GM21360 (cell line): Measurements from ENCODE around the gene RSAD1.
"Not testable (repeated sequence)": the region's sequence is repeated elsewhere in the genome, so short reads cannot be mapped to it uniquely, and the experiment has no call there.

ENCODE experiments used
- ATAC-seq: cut with Tn5 transposase; IDR thresholded peaks from one replicate; pipeline ENCODE4 v1.9.1; 2021; ENCODE audit warnings: mild to moderate bottlenecking, moderate library complexity; ENCODE audit not compliant: unreplicated experiment

The RSAD1 gene

DNA sequence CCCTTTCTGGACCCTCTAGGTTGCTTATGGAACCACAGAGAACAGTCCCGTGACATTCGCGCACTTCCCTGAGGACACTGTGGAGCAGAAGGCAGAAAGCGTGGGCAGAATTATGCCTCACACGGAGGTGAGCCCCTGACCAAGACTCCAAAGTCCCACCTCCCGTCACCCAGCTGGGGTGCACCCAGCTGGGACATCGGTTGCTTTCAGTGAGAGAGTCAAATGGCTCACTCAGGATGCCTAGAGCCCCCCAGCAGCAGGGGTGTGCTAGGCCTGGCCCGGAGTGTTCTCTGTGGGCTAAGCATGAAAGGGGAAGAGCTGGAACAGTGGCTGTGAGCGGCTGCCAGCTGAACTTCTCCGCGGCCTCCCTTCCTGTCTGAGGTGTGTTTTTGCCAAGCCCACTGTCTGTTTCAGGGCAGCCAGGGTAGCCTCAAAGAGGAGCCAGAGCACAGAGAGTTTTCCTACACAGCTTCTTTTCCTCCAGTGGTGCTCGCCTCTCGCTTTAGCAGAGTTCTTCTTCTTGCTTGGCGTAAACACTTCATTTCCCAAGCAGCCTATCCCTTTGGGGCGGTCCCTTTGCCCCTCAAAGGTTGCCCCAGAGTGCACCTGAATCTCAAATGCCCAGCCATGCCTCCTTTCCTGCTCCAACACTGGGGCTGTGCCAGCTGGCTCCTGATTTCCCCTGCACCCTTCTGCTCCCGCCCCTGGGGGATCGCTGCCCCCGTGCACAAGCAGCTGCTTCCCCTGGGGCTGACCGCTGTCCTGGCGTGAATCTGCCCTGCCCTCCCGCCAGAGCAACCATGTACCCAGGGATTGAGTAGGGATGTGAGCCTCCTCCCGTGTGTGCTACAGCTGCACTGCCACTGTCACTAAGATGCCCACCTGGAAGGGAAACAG is 7.4 kb upstream of the RSAD1 start:
- no peak for ATAC-seq

GRCh38 chr17:50472286-50472685 is 6.4 kb upstream of the RSAD1 start:
- no peak for ATAC-seq

DNA sequence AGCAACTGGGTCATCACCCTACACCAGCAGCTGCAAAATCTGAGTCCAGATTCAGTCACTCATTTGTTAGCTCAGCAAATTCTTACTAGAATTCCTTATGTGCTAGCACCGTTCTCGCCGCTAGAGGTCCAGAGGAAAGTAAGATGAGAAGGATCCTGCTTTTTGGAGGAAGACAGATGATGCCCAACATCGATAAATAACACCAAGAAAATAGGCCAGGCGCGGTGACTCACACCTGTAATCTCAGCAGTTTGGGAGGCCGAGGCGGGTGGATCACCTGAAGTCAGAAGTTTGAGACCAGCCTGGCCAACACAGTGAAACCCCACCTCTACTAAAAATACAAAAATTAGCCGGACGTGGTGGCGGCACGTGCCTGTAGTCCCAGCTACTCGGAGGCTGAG is 5.9 kb upstream of the RSAD1 start:
- ATAC-seq = not testable (repeated sequence)

DNA sequence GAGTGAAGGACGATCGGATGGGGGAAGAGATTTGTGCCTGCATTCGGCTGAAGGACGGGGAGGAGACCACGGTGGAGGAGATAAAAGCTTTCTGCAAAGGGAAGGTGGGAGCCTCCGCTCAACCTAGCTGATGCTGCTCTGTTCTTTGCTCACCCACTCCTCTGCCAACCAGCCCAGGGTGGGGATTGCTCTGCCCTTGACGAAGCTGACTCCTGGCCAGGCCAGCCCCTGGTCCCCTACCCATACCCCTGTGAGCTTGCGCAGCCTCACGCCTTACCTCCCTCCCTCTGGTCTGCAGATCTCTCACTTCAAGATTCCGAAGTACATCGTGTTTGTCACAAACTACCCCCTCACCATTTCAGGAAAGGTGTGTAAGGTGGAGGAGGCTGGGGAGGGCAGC is 4.8 kb upstream of the RSAD1 start:
- no peak for ATAC-seq

DNA sequence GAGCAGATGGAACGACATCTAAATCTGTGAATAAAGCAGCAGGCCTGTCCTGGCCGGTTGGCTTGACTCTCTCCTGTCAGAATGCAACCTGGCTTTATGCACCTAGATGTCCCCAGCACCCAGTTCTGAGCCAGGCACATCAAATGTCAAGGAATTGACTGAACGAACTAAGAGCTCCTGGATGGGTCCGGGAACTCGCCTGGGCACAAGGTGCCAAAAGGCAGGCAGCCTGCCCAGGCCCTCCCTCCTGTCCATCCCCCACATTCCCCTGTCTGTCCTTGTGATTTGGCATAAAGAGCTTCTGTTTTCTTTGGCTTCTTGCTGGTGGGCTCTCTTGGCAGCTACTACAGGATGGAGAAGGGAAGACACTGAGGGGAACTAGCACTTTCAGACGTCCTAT is 4.1 kb upstream of the RSAD1 start:
- no peak for ATAC-seq

DNA sequence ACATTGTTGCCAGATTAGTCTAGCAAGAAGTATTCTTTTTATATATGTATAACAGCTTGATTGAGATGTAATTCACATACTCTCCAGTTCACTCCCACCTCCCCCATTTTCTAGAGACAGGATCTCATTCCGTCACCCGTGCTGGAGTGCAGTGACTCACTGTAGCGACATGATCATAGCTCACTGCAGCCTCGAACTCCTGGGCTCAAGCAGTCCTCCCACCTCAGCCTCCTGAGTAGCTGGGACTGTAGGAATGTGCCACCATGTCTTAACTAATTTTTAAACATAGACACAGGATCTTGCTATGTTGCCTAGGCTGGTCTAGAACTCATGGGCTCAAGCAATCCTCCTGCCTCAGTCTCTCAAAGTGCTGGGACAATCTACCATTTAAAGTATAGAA is 3.3 kb upstream of the RSAD1 start:
- ATAC-seq = no peak

DNA sequence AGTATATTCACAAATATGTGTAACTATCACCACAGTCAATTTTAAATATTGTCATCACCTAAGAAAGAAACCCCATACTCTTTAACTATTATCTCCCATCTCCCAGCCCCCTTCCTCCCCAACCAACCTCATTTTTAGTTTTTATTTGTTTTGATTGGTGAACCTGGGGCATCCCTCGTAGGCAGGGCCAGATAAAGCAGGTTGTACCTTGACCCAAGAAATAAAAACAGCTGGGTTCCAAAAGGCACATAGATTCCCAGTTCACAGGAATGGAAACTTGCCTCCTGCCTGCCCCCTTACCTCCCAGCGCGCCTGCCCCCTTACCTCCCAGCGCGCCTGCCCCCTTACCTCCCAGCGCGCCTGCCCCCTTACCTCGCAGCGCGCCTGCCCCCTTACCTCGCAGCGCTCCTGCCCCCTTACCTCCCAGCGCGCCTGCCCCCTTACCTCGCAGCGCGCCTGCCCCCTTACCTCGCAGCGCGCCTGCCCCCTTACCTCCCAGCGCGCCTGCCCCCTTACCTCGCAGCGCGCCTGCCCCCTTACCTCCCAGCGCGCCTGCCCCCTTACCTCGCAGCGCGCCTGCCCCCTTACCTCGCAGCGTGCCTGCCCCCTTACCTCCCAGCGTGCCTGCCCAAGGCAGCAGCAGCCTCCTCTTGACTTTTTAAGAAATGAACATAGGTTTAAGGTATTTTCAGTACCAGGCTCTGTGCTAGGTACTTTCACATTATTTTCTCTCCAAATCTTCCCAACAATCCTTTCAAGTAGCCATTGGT is 2.7 kb upstream of the RSAD1 start:
- not testable (repeated sequence) for ATAC-seq

- ATAC-seq = no peak
These were observed 1.9 kb upstream of the RSAD1 start for GRCh38 chr17:50476545-50477315.

DNA sequence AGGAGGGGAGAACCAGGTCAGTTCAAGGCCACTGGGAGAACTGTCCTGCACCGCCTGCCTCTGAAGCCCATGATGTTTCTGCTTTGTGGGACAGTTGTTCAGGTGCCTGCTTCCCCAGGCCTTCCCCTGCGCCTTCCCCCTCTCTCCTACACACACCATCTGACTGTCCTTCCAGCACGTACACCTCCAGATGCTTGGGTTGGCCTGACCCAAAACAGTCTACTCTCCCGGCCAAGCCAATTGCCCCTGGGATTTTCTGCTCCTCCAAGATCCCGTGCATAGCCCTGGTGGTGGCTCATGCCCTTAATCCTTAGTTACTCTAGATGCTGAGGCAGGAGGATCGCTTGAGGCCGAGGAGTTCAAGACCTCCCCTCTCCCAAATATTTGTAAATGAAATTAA is 684 bp upstream of the RSAD1 start:
- no peak for ATAC-seq

DNA sequence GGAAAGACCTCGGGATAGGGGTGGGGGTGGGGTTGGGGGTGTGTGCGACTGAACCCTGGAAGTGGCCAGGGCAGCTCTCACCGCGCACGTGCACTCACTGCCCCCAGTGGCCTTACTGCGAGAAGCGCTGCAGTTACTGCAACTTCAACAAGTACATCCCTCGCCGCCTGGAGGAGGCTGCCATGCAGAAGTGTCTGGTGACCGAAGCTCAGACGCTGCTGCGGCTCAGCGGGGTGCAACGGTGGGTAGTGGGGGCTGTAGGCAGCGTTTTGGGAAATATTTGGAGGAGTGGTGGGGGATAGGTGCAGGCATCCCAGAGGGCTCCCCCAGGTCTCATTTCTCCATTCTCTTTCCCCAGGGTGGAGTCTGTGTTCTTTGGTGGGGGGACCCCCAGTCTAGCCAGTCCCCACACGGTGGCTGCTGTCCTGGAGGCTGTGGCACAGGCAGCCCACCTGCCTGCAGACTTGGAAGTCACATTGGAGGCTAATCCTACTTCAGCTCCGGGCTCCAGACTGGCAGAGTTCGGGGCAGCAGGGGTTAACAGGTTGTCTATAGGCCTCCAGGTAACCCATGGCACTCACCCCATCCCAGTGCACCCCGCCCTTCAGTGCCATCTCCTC is 972 bp downstream of the RSAD1 start:
- no peak for ATAC-seq

DNA sequence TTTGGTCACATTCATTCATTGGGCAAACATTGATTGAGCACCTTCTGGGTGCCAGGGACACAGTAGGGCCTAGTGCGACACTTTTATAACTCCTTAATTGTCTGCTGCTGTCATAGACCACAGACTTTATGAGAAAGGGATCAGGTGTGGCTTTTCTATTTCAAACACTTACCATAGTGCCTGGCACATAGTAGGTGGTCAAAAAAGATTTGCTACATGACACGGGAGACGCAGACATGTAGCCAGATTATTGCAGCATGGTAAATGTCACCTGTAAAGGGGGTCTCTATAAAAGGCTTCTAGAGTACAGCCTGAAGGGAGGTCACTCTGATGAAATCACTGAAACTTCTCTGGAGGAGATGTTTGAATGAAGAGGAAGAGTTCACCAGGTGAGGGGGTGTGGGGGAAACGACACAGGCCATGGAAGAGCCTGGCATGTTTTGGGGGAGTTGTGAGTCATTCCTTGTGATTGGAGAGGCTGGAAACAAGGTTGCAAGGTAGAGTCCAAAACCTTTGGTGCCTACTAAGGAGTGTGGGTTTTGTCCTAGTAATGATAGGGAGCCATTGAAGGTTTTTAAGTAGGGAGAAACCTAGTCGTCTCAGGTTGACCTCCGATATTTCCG is 1.6 kb downstream of the RSAD1 start:
- no peak for ATAC-seq

DNA sequence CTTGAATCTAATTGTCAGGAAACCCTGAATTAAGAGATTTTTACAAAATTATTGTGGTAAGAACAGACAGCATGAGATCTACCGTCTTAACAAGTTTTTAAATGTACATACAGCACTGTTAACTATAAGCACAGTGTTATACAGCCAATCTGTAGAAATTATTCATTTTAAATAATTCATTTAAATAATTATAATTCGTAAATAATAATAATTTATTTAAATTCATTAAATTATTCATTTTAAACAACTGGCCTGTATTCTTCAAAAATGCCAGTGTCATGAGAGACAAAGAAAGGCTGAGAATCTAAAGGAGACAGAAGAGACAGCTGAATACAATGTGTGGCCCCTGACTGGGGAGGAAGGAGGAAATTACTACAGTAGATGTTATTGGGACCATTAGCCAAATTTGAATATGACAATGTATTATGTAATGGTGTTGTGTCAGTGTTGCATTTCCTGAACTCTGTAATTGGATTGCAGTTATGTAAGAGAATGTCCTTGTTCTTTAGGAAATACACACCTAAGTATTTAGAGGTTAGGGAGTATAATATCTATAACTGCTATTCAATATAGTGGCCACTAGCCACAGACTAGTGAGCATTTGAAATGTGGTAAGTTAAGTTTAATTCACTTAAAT is 2.3 kb downstream of the RSAD1 start:
- ATAC-seq = no peak

- ATAC-seq = no peak
These were observed 3.0 kb downstream of the RSAD1 start for GRCh38 chr17:50481648-50482047.

GRCh38 chr17:50482110-50482509 is 3.5 kb downstream of the RSAD1 start:
- no peak for ATAC-seq

- ATAC-seq = no peak
These were observed 3.9 kb downstream of the RSAD1 start for GRCh38 chr17:50482516-50482915.

DNA sequence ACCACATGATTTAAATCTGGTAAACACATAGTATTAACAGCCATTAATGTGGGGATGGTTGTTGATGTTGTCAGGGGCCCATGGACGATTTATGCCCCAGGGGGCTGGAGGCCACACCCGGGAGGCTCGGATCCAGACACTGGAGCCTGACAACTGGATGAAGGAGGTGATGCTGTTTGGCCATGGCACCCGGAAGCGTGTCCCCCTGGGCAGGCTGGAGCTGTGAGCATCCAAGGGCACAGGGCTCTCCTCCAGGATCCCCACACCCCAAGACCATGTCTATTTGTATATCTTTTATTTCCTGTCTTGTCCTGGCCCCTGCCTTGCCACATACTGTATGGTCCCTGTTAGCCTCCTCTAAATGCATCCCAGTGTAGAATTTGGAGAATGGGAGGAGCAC is 4.6 kb downstream of the RSAD1 start:
- ATAC-seq = no peak

GRCh38 chr17:50484386-50485155 is 5.9 kb downstream of the RSAD1 start:
- no peak for ATAC-seq

GRCh38 chr17:50487213-50488096 is 8.8 kb downstream of the RSAD1 start:
- no peak for ATAC-seq
